Measurements from ENCODE around the gene C2orf76. TPM values are rescaled to one million over a fixed set of nuclear protein-coding genes. Genes with fewer than 3 reads are reported as not detected.

Gene C2orf76
- total and polyA plus RNA-seq, 10 of the 15 experiments (the other 5 are each of a cell fraction or from before 2014, with no cell fraction given): 14.0 to 46.1 (median 25.4) TPM

GRCh38 chr2:119276864-119277263 lies 89.8 kb downstream of the C2orf76 start:
- Histone ChIP-seq H3K9me3 (replicated peaks; ENCODE audit: control insufficient read depth, insufficient read depth, low read length) (no peaks in the 10 kb centered on the region), H4K20me1 (ENCODE audit: control insufficient read depth, insufficient read depth) (no peaks in the 10 kb centered on the region), H3K9ac (ENCODE audit: control insufficient read depth, insufficient read depth, low read length) (no peak overlapping the region), H3K4me2 (ENCODE audit: control insufficient read depth, insufficient read depth) (no peak overlapping the region), H3K79me2 (ENCODE audit: control insufficient read depth, insufficient read depth, low read length) (no peaks in the 10 kb centered on the region), H2AFZ (ENCODE audit: control insufficient read depth, low read depth, low read length) (no peak overlapping the region), H3K27ac (ENCODE audit: control insufficient read depth, insufficient read depth) (no peak overlapping the region), H3K4me1 (ENCODE audit: control insufficient read depth, insufficient read depth, low read length) (no peaks in the 10 kb centered on the region), H3K4me3 (no peak overlapping the region), H3K27me3 (replicated peaks in 1 of 2; ENCODE audit: control insufficient read depth in 2 of 2, insufficient read depth in 2 of 2, low read length in 1 of 2) (no peaks in the 10 kb centered on the region), H3K36me3 (ENCODE audit: control insufficient read depth in 2 of 2, insufficient read depth in 2 of 2, low read length in 1 of 2) (no peaks in the 10 kb centered on the region)
- ChIA-PET SMC1A (ENCODE audit: uncharacterized antibody, unreplicated experiment) (no interaction called here), CTCF (no interaction called here), POLR2A (no interaction called here), RAD21 (ENCODE audit: unreplicated experiment) (no interaction called here)
- WGBS (ENCODE audit: insufficient coverage, insufficient replicate concordance, low lambda C conversion rate, missing lambda C conversion rate): 55% methylated on average over 8 of the region's 8 CpGs
- DNase-seq (ENCODE audit: low read depth, low spot score): no peak
- in situ Hi-C loops (cut with MboI) (no loop called here), intact Hi-C loops (cut with micrococcal nuclease; ENCODE audit: unreplicated experiment) (no loop called here)
- ATAC-seq: no peak
- no peak for FAIRE-seq
- no TSS peak for BruUV-seq (replicated peaks)
- TF ChIP-seq MTA3 (IDR thresholded peaks at IDR 0.05; ENCODE audit: borderline replicate concordance, low read length) (no peak), CUX1 (IDR thresholded peaks at IDR 0.05; ENCODE audit: insufficient replicate concordance, low read depth, low read length) (no peak), BMI1 (IDR thresholded peaks at IDR 0.05; ENCODE audit: borderline replicate concordance) (no peak), ZNF622 (IDR thresholded peaks at IDR 0.05) (no peak), TCF7 (IDR thresholded peaks at IDR 0.05; ENCODE audit: borderline replicate concordance) (no peak), SMARCA5 (IDR thresholded peaks at IDR 0.05) (no peak), SIN3A (IDR thresholded peaks at IDR 0.05; ENCODE audit: low read depth, low read length) (no peak), CHD2 (IDR thresholded peaks at IDR 0.05; ENCODE audit: borderline replicate concordance, low read depth, low read length) (no peak), ZBTB11 (CRISPR knock-in tag; IDR thresholded peaks at IDR 0.05) (no peak), NR2C2 (IDR thresholded peaks at IDR 0.05; ENCODE audit: borderline replicate concordance, control insufficient read depth, insufficient read length, low read depth) (no peak), RELA (IDR thresholded peaks at IDR 0.05; ENCODE audit: borderline replicate concordance, partially characterized antibody) (no peak), SREBF1 (IDR thresholded peaks at IDR 0.05; ENCODE audit: low read length) (no peak), DPF2 (IDR thresholded peaks at IDR 0.05) (no peak), SUPT20H (IDR thresholded peaks at IDR 0.05; ENCODE audit: borderline replicate concordance, control insufficient read depth, low read depth, low read length) (no peak)

Data from GM12878 (cell line).